SU-DHL-6 (cell line): Measurements from ENCODE around the gene KRTAP10-11.
"Not testable (repeated sequence)": the region's sequence is repeated elsewhere in the genome, so short reads cannot be mapped to it uniquely, and the experiment has no call there.

Experiments used
- EZH2phosphoT487 ChIP-seq: fragments of 200-600 bp; sonication (generic), shearing (Covaris generic); conservative IDR thresholded peaks from 2 replicates; pipeline ENCODE4 v1.6.1; 2018; ENCODE audit warnings: mild to moderate bottlenecking, antibody characterized with exemption, low read length, moderate library complexity, mixed read lengths
- TF ChIP-seq, protein P1 (sequence below): fragments of 200-600 bp; sonication (generic); IDR thresholded peaks from one replicate; pipeline ENCODE4 v1.5.1; 2017; ENCODE audit warnings: antibody characterized with exemption, mild to moderate bottlenecking, low read length, moderate library complexity; ENCODE audit not compliant: insufficient read depth, poor library complexity, severe bottlenecking

GRCh38 chr21:44661567-44661966 is 15.4 kb downstream of the KRTAP10-11 start:
- TF ChIP-seq, protein P1, sequence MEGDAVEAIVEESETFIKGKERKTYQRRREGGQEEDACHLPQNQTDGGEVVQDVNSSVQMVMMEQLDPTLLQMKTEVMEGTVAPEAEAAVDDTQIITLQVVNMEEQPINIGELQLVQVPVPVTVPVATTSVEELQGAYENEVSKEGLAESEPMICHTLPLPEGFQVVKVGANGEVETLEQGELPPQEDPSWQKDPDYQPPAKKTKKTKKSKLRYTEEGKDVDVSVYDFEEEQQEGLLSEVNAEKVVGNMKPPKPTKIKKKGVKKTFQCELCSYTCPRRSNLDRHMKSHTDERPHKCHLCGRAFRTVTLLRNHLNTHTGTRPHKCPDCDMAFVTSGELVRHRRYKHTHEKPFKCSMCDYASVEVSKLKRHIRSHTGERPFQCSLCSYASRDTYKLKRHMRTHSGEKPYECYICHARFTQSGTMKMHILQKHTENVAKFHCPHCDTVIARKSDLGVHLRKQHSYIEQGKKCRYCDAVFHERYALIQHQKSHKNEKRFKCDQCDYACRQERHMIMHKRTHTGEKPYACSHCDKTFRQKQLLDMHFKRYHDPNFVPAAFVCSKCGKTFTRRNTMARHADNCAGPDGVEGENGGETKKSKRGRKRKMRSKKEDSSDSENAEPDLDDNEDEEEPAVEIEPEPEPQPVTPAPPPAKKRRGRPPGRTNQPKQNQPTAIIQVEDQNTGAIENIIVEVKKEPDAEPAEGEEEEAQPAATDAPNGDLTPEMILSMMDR: not testable (repeated sequence)
- not testable (repeated sequence) for TF ChIP-seq EZH2phosphoT487
